Occipital lobe (tissue), 2 donors: Measurements from ENCODE around the gene CELSR1. TPM values are rescaled to one million over a fixed set of nuclear protein-coding genes. Genes with fewer than 3 reads are reported as not detected.

ENCODE experiments used
- DNase-seq: peaks from one replicate; lab custom pipeline; 2025; lab: John Stamatoyannopoulos, UW
- total RNA-seq: library from RNA; depleted of rRNA; stranded (reverse); fragments of >200 nt; gene quantifications from one replicate; pipeline ENCODE4 v1.2.3, GENCODE V29; 2014

Gene CELSR1
- total RNA-seq, 1 donor from 2014 or later = 4.1 TPM

DNA sequence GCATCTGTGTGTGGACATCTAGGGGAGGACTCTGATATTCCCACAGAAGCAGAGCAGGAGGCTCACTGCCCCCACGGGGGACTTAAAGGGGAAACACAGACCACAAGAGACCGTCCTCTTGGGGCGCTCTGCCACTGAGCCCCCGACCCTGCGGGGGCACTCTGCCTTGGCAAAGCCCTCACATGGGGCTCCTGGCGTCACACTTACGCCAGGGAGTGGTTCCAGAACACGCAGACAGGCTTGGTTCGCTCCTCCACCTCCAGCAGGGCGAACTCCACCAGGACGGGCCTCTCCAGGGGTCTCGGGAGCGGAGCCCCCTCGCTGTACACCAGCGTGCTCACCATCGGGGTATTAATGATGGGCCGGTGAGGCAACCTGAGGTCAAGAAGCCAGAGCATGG, 156.8 kb downstream of the CELSR1 start:
- no peak for DNase-seq

- no peak for DNase-seq
These were observed 157.4 kb downstream of the CELSR1 start for GRCh38 chr22:46380069-46380468.

DNA sequence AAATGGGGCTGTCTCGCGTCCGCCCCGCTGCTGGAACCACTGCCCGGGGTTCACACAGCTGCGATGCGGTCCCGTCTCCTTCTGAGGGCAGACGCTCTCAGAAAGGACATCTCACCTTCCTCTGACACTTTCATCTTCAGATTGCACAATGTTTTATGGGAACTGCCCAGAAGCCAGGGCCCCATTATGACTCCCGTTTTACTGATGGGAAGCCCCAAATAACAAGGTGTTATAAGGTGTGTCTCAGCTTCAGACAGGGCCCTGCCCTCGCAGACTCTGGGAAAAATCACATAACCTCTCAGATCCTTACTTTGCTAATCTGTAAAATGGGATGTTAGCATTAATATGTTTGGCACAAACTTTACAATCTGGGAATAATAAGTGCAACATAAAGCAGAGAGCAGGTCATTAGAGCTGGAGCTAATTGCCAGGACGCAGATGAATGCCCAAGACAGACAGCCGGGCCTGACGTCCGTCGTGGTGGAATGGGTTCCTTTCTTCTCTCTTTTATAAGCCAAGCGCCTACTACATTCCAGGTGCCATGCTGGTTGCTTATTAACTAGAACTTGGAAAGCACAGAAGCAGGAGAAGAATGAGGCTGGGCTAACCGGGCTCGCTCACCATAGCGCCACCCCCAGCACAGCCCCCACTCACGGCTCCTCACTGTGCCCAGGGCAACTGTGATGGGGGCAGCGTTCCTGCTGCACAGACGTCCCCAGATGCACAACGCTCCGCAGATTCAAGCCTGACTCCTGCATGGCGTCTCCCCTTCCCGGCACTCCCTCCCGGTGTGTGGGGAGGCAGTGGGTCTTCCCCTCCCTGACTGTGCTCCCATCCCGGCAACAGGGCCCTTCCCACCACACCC, 158.1 kb downstream of the CELSR1 start:
- DNase-seq = no peak

GRCh38 chr22:46378426-46379065, 158.9 kb downstream of the CELSR1 start:
- no peak for DNase-seq

GRCh38 chr22:46377525-46378425, 159.6 kb downstream of the CELSR1 start:
- DNase-seq = no peak

DNA sequence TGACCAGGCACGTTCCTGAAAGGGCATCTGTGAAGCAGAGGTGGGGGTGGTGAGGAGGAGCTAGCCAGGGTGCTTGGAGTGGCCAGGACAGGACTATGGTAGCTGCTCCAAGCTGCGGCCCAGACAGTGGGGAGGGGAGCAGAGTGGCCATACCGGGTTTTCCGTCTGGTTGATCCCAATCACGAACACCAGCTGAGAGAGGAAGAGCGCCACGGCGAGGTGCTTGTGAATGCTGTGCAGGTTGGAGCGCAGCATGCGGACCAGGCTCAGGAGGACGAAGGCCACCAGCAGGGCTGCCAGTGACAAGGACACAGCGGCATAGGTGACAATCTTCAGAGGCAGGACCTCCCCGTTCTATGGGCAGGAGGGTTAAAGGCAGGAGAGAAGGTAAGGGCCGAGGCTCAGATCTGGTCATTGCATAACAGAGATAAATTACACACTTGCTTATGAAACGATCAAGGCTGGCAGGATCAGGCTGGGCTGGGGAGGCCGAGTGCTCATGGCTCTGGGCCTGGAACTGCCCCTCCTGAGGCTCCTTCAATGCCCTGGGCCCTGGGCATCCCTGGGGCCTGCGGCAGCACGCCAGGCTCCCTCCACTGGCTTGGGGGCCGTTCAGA, 160.4 kb downstream of the CELSR1 start:
- no peak for DNase-seq

- no peak for DNase-seq
These were observed 161.3 kb downstream of the CELSR1 start for GRCh38 chr22:46376111-46376510.

- DNase-seq = no peak
These were observed 162.6 kb downstream of the CELSR1 start for GRCh38 chr22:46374663-46375474.

GRCh38 chr22:46373921-46374662, 163.3 kb downstream of the CELSR1 start:
- DNase-seq = no peak

DNA sequence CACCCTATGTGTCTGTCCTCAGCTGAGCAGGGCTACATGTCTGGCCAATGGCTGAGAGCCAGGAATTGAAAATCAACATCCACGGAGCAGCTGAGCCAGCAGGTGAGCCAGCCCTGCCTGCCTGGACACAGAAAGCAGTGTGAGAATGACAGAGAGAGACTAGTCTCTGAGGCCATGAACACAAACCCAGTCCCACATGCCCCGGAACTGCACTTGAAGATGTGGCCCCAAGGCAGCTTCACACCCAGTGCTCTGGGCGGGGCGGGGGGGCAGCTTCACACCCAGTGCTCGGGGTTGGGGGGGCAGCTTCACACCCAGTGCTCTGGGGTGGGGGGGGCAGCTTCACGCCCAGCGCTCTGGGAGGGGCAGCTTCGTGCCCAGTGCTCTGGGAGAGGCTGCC, 164.3 kb downstream of the CELSR1 start:
- DNase-seq = no peak

GRCh38 chr22:46372686-46373085, 164.7 kb downstream of the CELSR1 start:
- DNase-seq = no peak

- no peak for DNase-seq
These were observed 165.7 kb downstream of the CELSR1 start for GRCh38 chr22:46371623-46372226.

- no peak for DNase-seq
These were observed 166.7 kb downstream of the CELSR1 start for GRCh38 chr22:46370584-46371291.

GRCh38 chr22:46369716-46370583, 167.5 kb downstream of the CELSR1 start:
- no peak for DNase-seq

- DNase-seq = no peak
These were observed 168.3 kb downstream of the CELSR1 start for GRCh38 chr22:46368871-46369715.

- no peak for DNase-seq
These were observed 169.0 kb downstream of the CELSR1 start for GRCh38 chr22:46368422-46368821.

DNA sequence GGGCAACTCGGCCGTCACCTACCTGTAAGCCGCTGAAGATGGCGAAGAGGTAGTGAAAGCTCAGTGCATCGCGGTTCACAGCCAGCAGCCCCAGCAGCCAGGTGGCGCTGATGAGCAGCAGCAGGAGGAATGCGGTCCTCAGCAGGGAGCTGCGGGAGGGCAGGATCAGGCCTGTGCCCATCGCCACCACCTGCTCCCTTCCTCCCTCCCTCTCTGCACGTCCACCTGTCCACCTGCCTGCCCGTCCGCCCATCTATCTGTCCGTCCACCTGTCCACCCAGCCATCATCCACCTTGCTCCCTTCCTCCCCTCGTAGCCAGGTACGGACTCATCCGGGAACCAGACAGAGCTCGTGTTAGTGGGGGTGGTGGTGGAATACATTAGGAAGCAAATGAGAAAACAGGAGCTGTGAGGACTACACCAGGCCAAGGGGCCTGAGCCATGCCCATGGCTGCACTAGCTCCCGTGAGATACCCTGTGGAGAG, 169.7 kb downstream of the CELSR1 start:
- no peak for DNase-seq
